IMR-90 (cell line): Measurements from ENCODE around the gene XPNPEP2. TPM values are rescaled to one million over a fixed set of nuclear protein-coding genes. Genes with fewer than 3 reads are reported as not detected.
A peak's percentile ranks its signal among the peaks of the same experiment; 100 is the strongest.

Experiments used
- ATAC-seq: fragments of 200-7000 bp; cut with Tn5 transposase; 2 replicates; pipeline ENCODE4 v1.9.1; 2020; ENCODE audit warnings: low read depth, mild to moderate bottlenecking, moderate library complexity
- BruUV-seq: library from RNA; stranded (reverse); fragments of 400-500 nt; replicated peaks from 2 replicates; lab custom pipeline; 2021; lab: Mats Ljungman, UMichigan
- CTCF ChIA-PET: fragments of 300-600 bp; formaldehyde crosslinking; extraction: SDS; loops from one replicate; lab custom pipeline; 2021; ENCODE audit warnings: antibody characterized with exemption; lab: Yijun Ruan, JAX
- POLR2A ChIA-PET: fragments of 300-600 bp; sonication (Branson Sonifier 250); formaldehyde crosslinking; loops from one replicate; lab custom pipeline; 2022; ENCODE audit warnings: antibody characterized with exemption; ENCODE audit not compliant: unreplicated experiment; lab: Charles Lee
- DNase-seq: peaks from one replicate; pipeline ENCODE4 v3.0.0; 2013
- H2AFZ ChIP-seq: replicated peaks from 2 replicates; pipeline ENCODE3; 2013; ENCODE audit warnings: low read length, mild to moderate bottlenecking; ENCODE audit not compliant: poor library complexity
- H2AK5ac ChIP-seq: 2 replicates; pipeline ENCODE4 v1.6.1; 2013; ENCODE audit warnings: low read depth, low read length, inconsistent platforms
- H2AK9ac ChIP-seq: replicated peaks from 2 replicates; pipeline ENCODE3; 2013; ENCODE audit warnings: mild to moderate bottlenecking, low read depth, low read length, moderate library complexity; ENCODE audit not compliant: poor library complexity
- H2BK120ac ChIP-seq: 2 replicates; pipeline ENCODE4 v1.6.1; 2013; ENCODE audit warnings: low read depth, low read length, inconsistent platforms
- H2BK15ac ChIP-seq: 3 replicates; pipeline ENCODE4 v1.6.1; 2013; ENCODE audit warnings: low read depth, low read length, inconsistent platforms
- H2BK20ac ChIP-seq: 2 replicates; pipeline ENCODE4 v1.6.1; 2013; ENCODE audit warnings: low read depth, mild to moderate bottlenecking, inconsistent platforms, low read length, moderate library complexity
- H2BK5ac ChIP-seq: 2 replicates; pipeline ENCODE4 v1.6.1; 2013; ENCODE audit warnings: mild to moderate bottlenecking, low read depth, low read length, inconsistent platforms; ENCODE audit not compliant: poor library complexity, severe bottlenecking
- H3K14ac ChIP-seq: replicated peaks from 2 replicates; pipeline ENCODE4 v1.6.1; 2013; ENCODE audit warnings: low read depth, low read length, inconsistent platforms
- H3K18ac ChIP-seq: 2 replicates; pipeline ENCODE4 v1.6.1; 2013; ENCODE audit warnings: low read depth, low read length, control low read depth
- H3K23ac ChIP-seq: 2 replicates; pipeline ENCODE4 v1.6.1; 2013; ENCODE audit warnings: low read depth, low read length, inconsistent platforms
- H3K27ac ChIP-seq: 2 replicates; pipeline ENCODE4 v1.5.1; 2013; ENCODE audit warnings: mild to moderate bottlenecking, control low read depth, low read length; ENCODE audit not compliant: insufficient read depth
- H3K27me3 ChIP-seq: 2 replicates; pipeline ENCODE4 v1.6.1; 2013; ENCODE audit warnings: low read length; ENCODE audit not compliant: control insufficient read depth, insufficient read depth
- H3K36me3 ChIP-seq: 2 replicates; pipeline ENCODE4 v1.6.1; 2013; ENCODE audit warnings: low read length, mixed read lengths; ENCODE audit not compliant: control insufficient read depth, insufficient read depth
- H3K4ac ChIP-seq: 2 replicates; pipeline ENCODE4 v1.6.1; 2013; ENCODE audit warnings: low read depth, low read length, inconsistent platforms
- H3K4me1 ChIP-seq: 2 replicates; pipeline ENCODE4 v1.6.1; 2013; ENCODE audit warnings: low read length, mixed read lengths; ENCODE audit not compliant: control insufficient read depth, insufficient read depth
- H3K4me2 ChIP-seq: 2 replicates; pipeline ENCODE4 v1.6.1; 2013; ENCODE audit warnings: low read depth, mild to moderate bottlenecking, control low read depth, low read length, moderate library complexity
- H3K4me3 ChIP-seq: 2 replicates; pipeline ENCODE4 v1.5.1; 2013; ENCODE audit warnings: low read depth, mild to moderate bottlenecking, control low read depth, low read length, moderate library complexity; ENCODE audit not compliant: insufficient read depth
- H3K56ac ChIP-seq: 2 replicates; pipeline ENCODE4 v1.6.1; 2013; ENCODE audit warnings: low read length, inconsistent platforms; ENCODE audit not compliant: insufficient read depth; ENCODE audit errors: extremely low read depth
- H3K79me1 ChIP-seq, 2 experiments: 2 replicates each; pipeline ENCODE4 v1.6.1; 2013; ENCODE audit warnings: low read length in 2 of 2, inconsistent platforms in 1 of 2, low read depth in 1 of 2
- H3K9ac ChIP-seq: 2 replicates; pipeline ENCODE4 v1.6.1; 2013; ENCODE audit warnings: low read depth, low read length, control low read depth
- H3K9me1 ChIP-seq: 2 replicates; pipeline ENCODE4 v1.6.1; 2013; ENCODE audit warnings: low read length, inconsistent platforms; ENCODE audit not compliant: insufficient read depth
- H3K9me3 ChIP-seq: 2 replicates; pipeline ENCODE4 v1.6.1; 2013; ENCODE audit warnings: low read length; ENCODE audit not compliant: control insufficient read depth, insufficient read depth
- H4K20me1 ChIP-seq: 2 replicates; pipeline ENCODE4 v1.6.1; 2013; ENCODE audit warnings: low read length, inconsistent platforms; ENCODE audit not compliant: insufficient read depth
- H4K5ac ChIP-seq: 2 replicates; pipeline ENCODE4 v1.6.1; 2013; ENCODE audit warnings: mild to moderate bottlenecking, low read depth, low read length, control low read depth
- H4K8ac ChIP-seq, 2 experiments: 2 replicates each; pipeline ENCODE4 v1.6.1; 2013; ENCODE audit warnings: low read depth in 2 of 2, low read length in 2 of 2, control low read depth in 1 of 2, inconsistent platforms in 1 of 2
- H4K91ac ChIP-seq: 2 replicates; pipeline ENCODE4 v1.6.1; 2013; ENCODE audit warnings: low read depth, low read length, inconsistent platforms; ENCODE audit not compliant: insufficient read depth
- NFE2L2 ChIP-seq: fragments of 150-350 bp; IDR thresholded peaks from 2 replicates; pipeline ENCODE4 v1.6.1; 2016; ENCODE audit warnings: low read depth, mild to moderate bottlenecking, low read length
- RCOR1 ChIP-seq: IDR thresholded peaks from 2 replicates; pipeline ENCODE4 v1.6.1; 2012; ENCODE audit warnings: mild to moderate bottlenecking, low read length, improper control_type of control experiment; ENCODE audit not compliant: insufficient replicate concordance
- WGBS, 2 experiments: methylation state at CpG; one replicate each; pipeline versions ENCODE4 v1.1.5 to v1.1.7; 2013; ENCODE audit warnings: missing lambda C conversion rate in 2 of 2; ENCODE audit not compliant: insufficient read length in 1 of 2; ENCODE audit errors: extremely low coverage in 2 of 2; 5-methylcytosine and 5-hydroxymethylcytosine counted together
- dilution Hi-C: fragments of 300-500 bp; cut with HindIII; formaldehyde crosslinking; loops from one replicate; pipeline ENCODE4 v1.14.3; 2018; ENCODE audit warnings: low sequenced_read_pairs; ENCODE audit not compliant: unreplicated experiment
- in situ Hi-C: fragments of 300-500 bp; cut with MboI; formaldehyde crosslinking; loops from 3 replicates; pipeline ENCODE4 v1.14.3; 2019; ENCODE audit warnings: low sequenced_read_pairs, inconsistent platforms, mixed read lengths
- intact Hi-C: fragments of 100-400 bp; cut with micrococcal nuclease; formaldehyde crosslinking; loops from 2 replicates; pipeline ENCODE4 v1.10.0; 2022
- polyA plus RNA-seq, 3 experiments: library from polyadenylated mRNA; depleted of rRNA; stranded (reverse); fragments of >200 nt; gene quantifications; 2 replicates each; pipeline ENCODE4 v1.2.3, GENCODE V29; 2012; ENCODE audit warnings: low replicate concordance in 1 of 3
- total RNA-seq: library from RNA; depleted of rRNA; stranded (reverse); fragments of >200 nt; gene quantifications from 2 replicates; pipeline ENCODE4 v1.2.3, GENCODE V29; 2012
- TF ChIP-seq, protein P1 (sequence below): conservative IDR thresholded peaks from 2 replicates; pipeline ENCODE4 v1.5.1; 2012; ENCODE audit warnings: mild to moderate bottlenecking, low read depth, low read length, improper control_type of control experiment

XPNPEP2 gene
- total and polyA plus RNA-seq, 2 of the 4 experiments (the other 2 are of a cell fraction): under 0.01 to 0.07 TPM

DNA sequence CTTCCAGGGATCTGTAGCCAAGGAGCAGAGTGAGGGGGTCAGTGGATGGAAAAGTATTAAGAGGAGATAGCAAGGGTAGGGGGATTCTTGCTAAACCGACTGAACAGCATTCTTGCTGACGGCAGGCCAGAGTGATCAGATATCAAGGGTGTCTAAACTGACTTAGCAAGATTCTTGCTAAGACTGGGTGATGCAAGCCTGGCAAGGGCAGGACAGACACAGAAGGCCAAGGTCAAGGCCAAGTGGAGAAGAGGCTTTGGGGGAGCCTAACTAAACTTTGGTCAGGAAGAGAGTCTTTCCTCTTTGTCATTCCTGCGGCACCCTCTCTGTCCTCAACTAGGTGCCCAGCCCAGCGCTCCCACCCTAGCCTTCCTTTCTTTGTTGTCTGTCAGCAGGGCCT is 799 bp downstream of the XPNPEP2 start:
- Histone ChIP-seq H3K56ac (no peak overlapping the region), H3K14ac (no peak overlapping the region), H3K4me3 (no peak overlapping the region), H2BK120ac (no peak overlapping the region), H3K9ac (no peak overlapping the region), H4K5ac (no peak overlapping the region), H3K27ac (no peak overlapping the region), H2AK9ac (no peak overlapping the region), H3K23ac (no peak overlapping the region), H3K4me1 (peaks cover 7% of the 10 kb centered on the region; the same call in 1 of the 2 replicates), H3K9me3 (no peaks in the 10 kb centered on the region), H2BK5ac (no peak overlapping the region), H2AFZ (peak overlapping the region; percentile 37), H4K20me1 (no peaks in the 10 kb centered on the region), H3K4ac (no peak overlapping the region), H2AK5ac (no peak overlapping the region), H3K27me3 (peaks cover 23% of the 10 kb centered on the region), H3K18ac (no peak overlapping the region), H3K36me3 (no peaks in the 10 kb centered on the region), H3K4me2 (no peak overlapping the region), H3K9me1 (no peaks in the 10 kb centered on the region), H3K79me1 (no peaks in the 10 kb centered on the region), H2BK15ac (no peak overlapping the region), H4K8ac (no peak overlapping the region), H2BK20ac (no peak overlapping the region), H4K91ac (no peak overlapping the region)
- intact Hi-C loops: no loop called here
- DNase-seq (no peak), ATAC-seq (no peak)
- WGBS, 2 experiments: 55% methylated on average over 3 of the region's 4 CpGs; no CpG with 5 or more reads in 1 of the 2 experiments
- TF ChIP-seq NFE2L2 (no peak), RCOR1 (no peak)
- TF ChIP-seq, protein P1, sequence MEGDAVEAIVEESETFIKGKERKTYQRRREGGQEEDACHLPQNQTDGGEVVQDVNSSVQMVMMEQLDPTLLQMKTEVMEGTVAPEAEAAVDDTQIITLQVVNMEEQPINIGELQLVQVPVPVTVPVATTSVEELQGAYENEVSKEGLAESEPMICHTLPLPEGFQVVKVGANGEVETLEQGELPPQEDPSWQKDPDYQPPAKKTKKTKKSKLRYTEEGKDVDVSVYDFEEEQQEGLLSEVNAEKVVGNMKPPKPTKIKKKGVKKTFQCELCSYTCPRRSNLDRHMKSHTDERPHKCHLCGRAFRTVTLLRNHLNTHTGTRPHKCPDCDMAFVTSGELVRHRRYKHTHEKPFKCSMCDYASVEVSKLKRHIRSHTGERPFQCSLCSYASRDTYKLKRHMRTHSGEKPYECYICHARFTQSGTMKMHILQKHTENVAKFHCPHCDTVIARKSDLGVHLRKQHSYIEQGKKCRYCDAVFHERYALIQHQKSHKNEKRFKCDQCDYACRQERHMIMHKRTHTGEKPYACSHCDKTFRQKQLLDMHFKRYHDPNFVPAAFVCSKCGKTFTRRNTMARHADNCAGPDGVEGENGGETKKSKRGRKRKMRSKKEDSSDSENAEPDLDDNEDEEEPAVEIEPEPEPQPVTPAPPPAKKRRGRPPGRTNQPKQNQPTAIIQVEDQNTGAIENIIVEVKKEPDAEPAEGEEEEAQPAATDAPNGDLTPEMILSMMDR: no peak
- POLR2A ChIA-PET: no interaction called here
- dilution Hi-C loops: no loop called here
- in situ Hi-C loops: no loop called here
- CTCF ChIA-PET: no interaction called here
- BruUV-seq: no TSS peak
